GM23338 (cell line): ENCODE data around the gene FOXL2NB. TPM values are rescaled to one million over a fixed set of nuclear protein-coding genes. Genes with fewer than 3 reads are reported as not detected.

Source experiments
- ATAC-seq: fragments of 200-7000 bp; cut with Tn5 transposase; 3 replicates; pipeline ENCODE4 v1.9.1; 2020
- DNase-seq: peaks from one replicate; pipeline ENCODE4 v3.0.0-alpha.2; 2015; ENCODE audit warnings: low spot score
- H2AFZ ChIP-seq: fragments of 200-600 bp; sonication (generic); 2 replicates; pipeline ENCODE4 v1.8.0; 2016; ENCODE audit warnings: antibody characterized with exemption, mild to moderate bottlenecking, moderate library complexity
- H3F3A ChIP-seq: fragments of 200-600 bp; sonication (generic); replicated peaks from 2 replicates; pipeline ENCODE4 v1.8.0; 2017; ENCODE audit warnings: antibody characterized with exemption, mixed run types, low read depth
- H3K27ac ChIP-seq: fragments of 200-600 bp; sonication (generic); 2 replicates; pipeline ENCODE4 v1.6.1; 2016; ENCODE audit warnings: low read depth
- H3K27me3 ChIP-seq: fragments of 200-600 bp; sonication (generic); 2 replicates; pipeline ENCODE4 v1.8.0; 2016; ENCODE audit warnings: mild to moderate bottlenecking, mixed run types, moderate library complexity; ENCODE audit not compliant: insufficient read depth
- H3K36me3 ChIP-seq: fragments of 200-600 bp; sonication (generic); 2 replicates; pipeline ENCODE4 v1.8.0; 2016; ENCODE audit warnings: mild to moderate bottlenecking; ENCODE audit not compliant: insufficient read depth
- H3K4me1 ChIP-seq: fragments of 200-600 bp; sonication (generic); 2 replicates; pipeline ENCODE4 v1.8.0; 2016; ENCODE audit warnings: mild to moderate bottlenecking, moderate library complexity; ENCODE audit not compliant: insufficient read depth
- H3K4me2 ChIP-seq: fragments of 200-600 bp; sonication (generic); 2 replicates; pipeline ENCODE4 v1.7.1; 2017; ENCODE audit warnings: mixed run types
- H3K4me3 ChIP-seq: fragments of 200-600 bp; sonication (generic); 2 replicates; pipeline ENCODE4 v1.6.1; 2016; ENCODE audit warnings: mixed run types
- H3K79me2 ChIP-seq: fragments of 200-600 bp; sonication (generic); replicated peaks from 2 replicates; pipeline ENCODE4 v1.8.0; 2017; ENCODE audit warnings: mild to moderate bottlenecking; ENCODE audit not compliant: insufficient read depth
- H3K9me2 ChIP-seq: fragments of 200-600 bp; sonication (generic); 2 replicates; pipeline ENCODE4 v1.8.0; 2017; ENCODE audit not compliant: insufficient read depth
- H4K20me1 ChIP-seq: fragments of 200-600 bp; sonication (generic); replicated peaks from 2 replicates; pipeline ENCODE4 v1.8.0; 2017; ENCODE audit warnings: mild to moderate bottlenecking; ENCODE audit not compliant: insufficient read depth
- H3K27ac Mint-ChIP-seq: 2 replicates; pipeline ENCODE4 v1.8.0; 2020; ENCODE audit warnings: inconsistent platforms, mild to moderate bottlenecking, moderate library complexity, mixed read lengths
- H3K27me3 Mint-ChIP-seq: 3 replicates; pipeline ENCODE4 v1.8.0; 2022; ENCODE audit warnings: low read depth, mild to moderate bottlenecking, moderate library complexity, mixed read lengths, inconsistent platforms; ENCODE audit not compliant: insufficient read depth, poor library complexity
- H3K36me3 Mint-ChIP-seq: 3 replicates; pipeline ENCODE4 v1.8.0; 2021; ENCODE audit warnings: low read depth, mild to moderate bottlenecking, inconsistent platforms, moderate library complexity, mixed read lengths
- H3K4me1 Mint-ChIP-seq: 3 replicates; pipeline ENCODE4 v1.8.0; 2020; ENCODE audit warnings: mild to moderate bottlenecking, inconsistent platforms, mixed read lengths
- H3K4me3 Mint-ChIP-seq: 3 replicates; pipeline ENCODE4 v1.8.0; 2021; ENCODE audit warnings: moderate library complexity, mild to moderate bottlenecking, inconsistent platforms, mixed read lengths
- H3K9me3 Mint-ChIP-seq: 3 replicates; pipeline ENCODE4 v1.8.0; 2020; ENCODE audit warnings: moderate library complexity, mild to moderate bottlenecking, inconsistent platforms, mixed read lengths
- EZH2 ChIP-seq: fragments of 200-600 bp; sonication (generic); IDR thresholded peaks from one replicate; pipeline ENCODE4 v1.8.0; 2017; ENCODE audit warnings: antibody characterized with exemption, mild to moderate bottlenecking, low read depth; ENCODE audit not compliant: unreplicated experiment
- NANOG ChIP-seq: IDR thresholded peaks from 2 replicates; pipeline ENCODE4 v1.6.1; 2016; ENCODE audit warnings: antibody characterized with exemption, borderline replicate concordance
- POLR2AphosphoS5 ChIP-seq: IDR thresholded peaks from 2 replicates; pipeline ENCODE4 v1.6.1; 2016; ENCODE audit warnings: antibody characterized with exemption, low read depth
- STAT1 ChIP-seq: IDR thresholded peaks from one replicate; pipeline ENCODE4 v1.6.1; 2016; ENCODE audit warnings: antibody characterized with exemption; ENCODE audit not compliant: unreplicated experiment
- polyA plus RNA-seq: library from polyadenylated mRNA; unstranded; fragments of >200 nt; fragmentation: Nextera tagmentation; extraction: Ambion mirVana; gene quantifications from 2 replicates; pipeline ENCODE4 v1.2.1, GENCODE V29; 2016
- total RNA-seq: library from RNA; depleted of rRNA; stranded (reverse); fragments of >200 nt; shearing (Covaris generic); gene quantifications from 2 replicates; pipeline ENCODE4 v1.2.3, GENCODE V29; 2014
- TF ChIP-seq, protein P1 (sequence below), 2 experiments: fragments of 200-600 bp in 1 of 2; sonication (generic) in 1 of 2; conservative IDR thresholded peaks; 2 replicates each; pipeline versions ENCODE4 v1.5.1 to v1.6.1; 2016 to 2017; ENCODE audit warnings: antibody characterized with exemption in 2 of 2, low read depth in 2 of 2, mild to moderate bottlenecking in 2 of 2, moderate library complexity in 1 of 2
- TF ChIP-seq, protein P2 (sequence below): fragments of 250-450 bp; sonication (Bioruptor Pico); IDR thresholded peaks from 2 replicates; pipeline ENCODE4 v1.5.0; 2020; ENCODE audit warnings: mild to moderate bottlenecking, moderate library complexity

Gene FOXL2NB
- total and polyA plus RNA-seq, 2 experiments from 2014 or later, result 11.2 to 15.6 TPM

DNA sequence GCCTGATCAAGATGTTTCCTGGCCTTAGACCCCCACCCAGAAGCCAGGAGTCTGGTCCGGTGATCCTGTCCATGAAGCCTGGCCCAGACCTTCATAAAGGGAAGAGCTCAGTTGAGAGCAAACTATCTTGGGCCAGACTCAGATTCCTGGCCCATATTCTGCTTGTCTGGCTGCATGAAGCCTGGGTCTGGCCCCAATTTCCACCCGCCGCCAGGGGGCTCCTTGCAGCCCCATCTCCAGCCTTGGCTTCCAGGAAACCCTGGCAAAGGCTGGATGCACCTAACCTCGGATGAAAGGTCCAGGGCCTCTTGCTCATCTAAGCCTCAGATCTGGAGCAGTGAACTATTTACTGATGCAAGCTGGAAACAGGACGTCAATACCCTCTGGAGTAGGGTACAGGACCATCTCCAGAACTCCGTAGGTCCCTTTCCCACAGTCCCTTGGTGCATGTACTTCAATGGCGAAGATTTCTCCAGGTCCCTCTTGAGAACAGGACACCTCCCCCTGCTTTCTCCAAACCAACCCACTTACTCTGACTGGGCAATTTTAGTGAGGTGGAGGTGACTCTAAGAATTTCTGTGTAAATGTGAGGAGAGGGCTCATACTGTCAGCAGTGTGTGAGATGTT, 5.6 kb upstream of the FOXL2NB start:
- peaks cover 31% of the 10 kb centered on the region for H3F3A ChIP-seq
- no peaks in the 10 kb centered on the region for H3K9me2 ChIP-seq
- H3K27ac Mint-ChIP-seq, result no peak overlapping the region
- no peaks in the 10 kb centered on the region for H3K79me2 ChIP-seq
- no peak overlapping the region; the same call in 2 of the 3 replicates for H3K4me3 Mint-ChIP-seq
- TF ChIP-seq POLR2AphosphoS5 (no peak), NANOG (no peak), EZH2 (peak; percentile 21), STAT1 (no peak)
- TF ChIP-seq, protein P1, sequence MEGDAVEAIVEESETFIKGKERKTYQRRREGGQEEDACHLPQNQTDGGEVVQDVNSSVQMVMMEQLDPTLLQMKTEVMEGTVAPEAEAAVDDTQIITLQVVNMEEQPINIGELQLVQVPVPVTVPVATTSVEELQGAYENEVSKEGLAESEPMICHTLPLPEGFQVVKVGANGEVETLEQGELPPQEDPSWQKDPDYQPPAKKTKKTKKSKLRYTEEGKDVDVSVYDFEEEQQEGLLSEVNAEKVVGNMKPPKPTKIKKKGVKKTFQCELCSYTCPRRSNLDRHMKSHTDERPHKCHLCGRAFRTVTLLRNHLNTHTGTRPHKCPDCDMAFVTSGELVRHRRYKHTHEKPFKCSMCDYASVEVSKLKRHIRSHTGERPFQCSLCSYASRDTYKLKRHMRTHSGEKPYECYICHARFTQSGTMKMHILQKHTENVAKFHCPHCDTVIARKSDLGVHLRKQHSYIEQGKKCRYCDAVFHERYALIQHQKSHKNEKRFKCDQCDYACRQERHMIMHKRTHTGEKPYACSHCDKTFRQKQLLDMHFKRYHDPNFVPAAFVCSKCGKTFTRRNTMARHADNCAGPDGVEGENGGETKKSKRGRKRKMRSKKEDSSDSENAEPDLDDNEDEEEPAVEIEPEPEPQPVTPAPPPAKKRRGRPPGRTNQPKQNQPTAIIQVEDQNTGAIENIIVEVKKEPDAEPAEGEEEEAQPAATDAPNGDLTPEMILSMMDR (conservative IDR thresholded peaks at IDR 0.05; ENCODE audit: low read depth in 2 of 2), result peak; percentile 78 to 84
- TF ChIP-seq, protein P2, sequence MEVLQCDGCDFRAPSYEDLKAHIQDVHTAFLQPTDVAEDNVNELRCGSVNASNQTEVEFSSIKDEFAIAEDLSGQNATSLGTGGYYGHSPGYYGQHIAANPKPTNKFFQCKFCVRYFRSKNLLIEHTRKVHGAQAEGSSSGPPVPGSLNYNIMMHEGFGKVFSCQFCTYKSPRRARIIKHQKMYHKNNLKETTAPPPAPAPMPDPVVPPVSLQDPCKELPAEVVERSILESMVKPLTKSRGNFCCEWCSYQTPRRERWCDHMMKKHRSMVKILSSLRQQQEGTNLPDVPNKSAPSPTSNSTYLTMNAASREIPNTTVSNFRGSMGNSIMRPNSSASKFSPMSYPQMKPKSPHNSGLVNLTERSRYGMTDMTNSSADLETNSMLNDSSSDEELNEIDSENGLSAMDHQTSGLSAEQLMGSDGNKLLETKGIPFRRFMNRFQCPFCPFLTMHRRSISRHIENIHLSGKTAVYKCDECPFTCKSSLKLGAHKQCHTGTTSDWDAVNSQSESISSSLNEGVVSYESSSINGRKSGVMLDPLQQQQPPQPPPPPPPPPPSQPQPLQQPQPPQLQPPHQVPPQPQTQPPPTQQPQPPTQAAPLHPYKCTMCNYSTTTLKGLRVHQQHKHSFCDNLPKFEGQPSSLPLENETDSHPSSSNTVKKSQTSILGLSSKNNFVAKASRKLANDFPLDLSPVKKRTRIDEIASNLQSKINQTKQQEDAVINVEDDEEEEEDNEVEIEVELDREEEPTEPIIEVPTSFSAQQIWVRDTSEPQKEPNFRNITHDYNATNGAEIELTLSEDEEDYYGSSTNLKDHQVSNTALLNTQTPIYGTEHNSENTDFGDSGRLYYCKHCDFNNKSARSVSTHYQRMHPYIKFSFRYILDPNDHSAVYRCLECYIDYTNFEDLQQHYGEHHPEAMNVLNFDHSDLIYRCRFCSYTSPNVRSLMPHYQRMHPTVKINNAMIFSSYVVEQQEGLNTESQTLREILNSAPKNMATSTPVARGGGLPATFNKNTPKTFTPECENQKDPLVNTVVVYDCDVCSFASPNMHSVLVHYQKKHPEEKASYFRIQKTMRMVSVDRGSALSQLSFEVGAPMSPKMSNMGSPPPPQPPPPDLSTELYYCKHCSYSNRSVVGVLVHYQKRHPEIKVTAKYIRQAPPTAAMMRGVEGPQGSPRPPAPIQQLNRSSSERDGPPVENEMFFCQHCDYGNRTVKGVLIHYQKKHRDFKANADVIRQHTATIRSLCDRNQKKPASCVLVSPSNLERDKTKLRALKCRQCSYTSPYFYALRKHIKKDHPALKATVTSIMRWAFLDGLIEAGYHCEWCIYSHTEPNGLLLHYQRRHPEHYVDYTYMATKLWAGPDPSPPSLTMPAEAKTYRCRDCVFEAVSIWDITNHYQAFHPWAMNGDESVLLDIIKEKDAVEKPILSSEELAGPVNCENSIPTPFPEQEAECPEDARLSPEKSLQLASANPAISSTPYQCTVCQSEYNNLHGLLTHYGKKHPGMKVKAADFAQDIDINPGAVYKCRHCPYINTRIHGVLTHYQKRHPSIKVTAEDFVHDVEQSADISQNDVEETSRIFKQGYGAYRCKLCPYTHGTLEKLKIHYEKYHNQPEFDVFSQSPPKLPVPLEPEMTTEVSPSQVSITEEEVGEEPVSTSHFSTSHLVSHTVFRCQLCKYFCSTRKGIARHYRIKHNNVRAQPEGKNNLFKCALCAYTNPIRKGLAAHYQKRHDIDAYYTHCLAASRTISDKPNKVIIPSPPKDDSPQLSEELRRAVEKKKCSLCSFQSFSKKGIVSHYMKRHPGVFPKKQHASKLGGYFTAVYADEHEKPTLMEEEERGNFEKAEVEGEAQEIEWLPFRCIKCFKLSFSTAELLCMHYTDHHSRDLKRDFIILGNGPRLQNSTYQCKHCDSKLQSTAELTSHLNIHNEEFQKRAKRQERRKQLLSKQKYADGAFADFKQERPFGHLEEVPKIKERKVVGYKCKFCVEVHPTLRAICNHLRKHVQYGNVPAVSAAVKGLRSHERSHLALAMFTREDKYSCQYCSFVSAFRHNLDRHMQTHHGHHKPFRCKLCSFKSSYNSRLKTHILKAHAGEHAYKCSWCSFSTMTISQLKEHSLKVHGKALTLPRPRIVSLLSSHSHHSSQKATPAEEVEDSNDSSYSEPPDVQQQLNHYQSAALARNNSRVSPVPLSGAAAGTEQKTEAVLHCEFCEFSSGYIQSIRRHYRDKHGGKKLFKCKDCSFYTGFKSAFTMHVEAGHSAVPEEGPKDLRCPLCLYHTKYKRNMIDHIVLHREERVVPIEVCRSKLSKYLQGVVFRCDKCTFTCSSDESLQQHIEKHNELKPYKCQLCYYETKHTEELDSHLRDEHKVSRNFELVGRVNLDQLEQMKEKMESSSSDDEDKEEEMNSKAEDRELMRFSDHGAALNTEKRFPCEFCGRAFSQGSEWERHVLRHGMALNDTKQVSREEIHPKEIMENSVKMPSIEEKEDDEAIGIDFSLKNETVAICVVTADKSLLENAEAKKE (CRISPR knock-in tag), result no peak
- H3K27me3 Mint-ChIP-seq, result peaks cover 95% of the 10 kb centered on the region
- H2AFZ ChIP-seq, result no peak overlapping the region
- no peak overlapping the region for H3K4me2 ChIP-seq
- H3K36me3 ChIP-seq, result no peaks in the 10 kb centered on the region
- peaks cover 100% of the 10 kb centered on the region for H3K27me3 ChIP-seq
- H3K27ac ChIP-seq, result no peak overlapping the region
- ATAC-seq, result peak; percentile 3; the same call in 2 of the 3 replicates
- 0 out of 3 replicates have a peak, but pooled peaks cover 3% of the 10 kb centered on the region for H3K36me3 Mint-ChIP-seq
- H3K4me3 ChIP-seq, result no peak overlapping the region
- H4K20me1 ChIP-seq, result peaks cover 21% of the 10 kb centered on the region
- peaks cover 60% of the 10 kb centered on the region for H3K4me1 ChIP-seq
- peaks cover 60% of the 10 kb centered on the region for H3K4me1 Mint-ChIP-seq
- DNase-seq, result peak; percentile 86
- H3K9me3 Mint-ChIP-seq, result peaks cover 12% of the 10 kb centered on the region
